IMR-90 (cell line): ENCODE data around the gene AZIN2. TPM values are rescaled to one million over a fixed set of nuclear protein-coding genes. Genes with fewer than 3 reads are reported as not detected.
A peak's percentile ranks its signal among the peaks of the same experiment; 100 is the strongest.

Experiments used
- ATAC-seq: fragments of 200-7000 bp; cut with Tn5 transposase; 2 replicates; pipeline ENCODE4 v1.9.1; 2020; ENCODE audit warnings: low read depth, mild to moderate bottlenecking, moderate library complexity
- BruUV-seq: library from RNA; stranded (reverse); fragments of 400-500 nt; replicated peaks from 2 replicates; lab custom pipeline; 2021; lab: Mats Ljungman, UMichigan
- CTCF ChIA-PET: fragments of 300-600 bp; formaldehyde crosslinking; extraction: SDS; loops from one replicate; lab custom pipeline; 2021; ENCODE audit warnings: antibody characterized with exemption; lab: Yijun Ruan, JAX
- POLR2A ChIA-PET: fragments of 300-600 bp; sonication (Branson Sonifier 250); formaldehyde crosslinking; loops from one replicate; lab custom pipeline; 2022; ENCODE audit warnings: antibody characterized with exemption; ENCODE audit not compliant: unreplicated experiment; lab: Charles Lee
- DNase-seq: peaks from one replicate; pipeline ENCODE4 v3.0.0; 2013
- H2AFZ ChIP-seq: replicated peaks from 2 replicates; pipeline ENCODE3; 2013; ENCODE audit warnings: low read length, mild to moderate bottlenecking; ENCODE audit not compliant: poor library complexity
- H2AK5ac ChIP-seq: 2 replicates; pipeline ENCODE4 v1.6.1; 2013; ENCODE audit warnings: low read depth, low read length, inconsistent platforms
- H2AK9ac ChIP-seq: replicated peaks from 2 replicates; pipeline ENCODE3; 2013; ENCODE audit warnings: mild to moderate bottlenecking, low read depth, low read length, moderate library complexity; ENCODE audit not compliant: poor library complexity
- H2BK120ac ChIP-seq: 2 replicates; pipeline ENCODE4 v1.6.1; 2013; ENCODE audit warnings: low read depth, low read length, inconsistent platforms
- H2BK15ac ChIP-seq: 3 replicates; pipeline ENCODE4 v1.6.1; 2013; ENCODE audit warnings: low read depth, low read length, inconsistent platforms
- H2BK20ac ChIP-seq: 2 replicates; pipeline ENCODE4 v1.6.1; 2013; ENCODE audit warnings: low read depth, mild to moderate bottlenecking, inconsistent platforms, low read length, moderate library complexity
- H2BK5ac ChIP-seq: 2 replicates; pipeline ENCODE4 v1.6.1; 2013; ENCODE audit warnings: mild to moderate bottlenecking, low read depth, low read length, inconsistent platforms; ENCODE audit not compliant: poor library complexity, severe bottlenecking
- H3K14ac ChIP-seq: replicated peaks from 2 replicates; pipeline ENCODE4 v1.6.1; 2013; ENCODE audit warnings: low read depth, low read length, inconsistent platforms
- H3K18ac ChIP-seq: 2 replicates; pipeline ENCODE4 v1.6.1; 2013; ENCODE audit warnings: low read depth, low read length, control low read depth
- H3K23ac ChIP-seq: 2 replicates; pipeline ENCODE4 v1.6.1; 2013; ENCODE audit warnings: low read depth, low read length, inconsistent platforms
- H3K27ac ChIP-seq: 2 replicates; pipeline ENCODE4 v1.5.1; 2013; ENCODE audit warnings: mild to moderate bottlenecking, control low read depth, low read length; ENCODE audit not compliant: insufficient read depth
- H3K27me3 ChIP-seq: 2 replicates; pipeline ENCODE4 v1.6.1; 2013; ENCODE audit warnings: low read length; ENCODE audit not compliant: control insufficient read depth, insufficient read depth
- H3K36me3 ChIP-seq: 2 replicates; pipeline ENCODE4 v1.6.1; 2013; ENCODE audit warnings: low read length, mixed read lengths; ENCODE audit not compliant: control insufficient read depth, insufficient read depth
- H3K4ac ChIP-seq: 2 replicates; pipeline ENCODE4 v1.6.1; 2013; ENCODE audit warnings: low read depth, low read length, inconsistent platforms
- H3K4me1 ChIP-seq: 2 replicates; pipeline ENCODE4 v1.6.1; 2013; ENCODE audit warnings: low read length, mixed read lengths; ENCODE audit not compliant: control insufficient read depth, insufficient read depth
- H3K4me2 ChIP-seq: 2 replicates; pipeline ENCODE4 v1.6.1; 2013; ENCODE audit warnings: low read depth, mild to moderate bottlenecking, control low read depth, low read length, moderate library complexity
- H3K4me3 ChIP-seq: 2 replicates; pipeline ENCODE4 v1.5.1; 2013; ENCODE audit warnings: low read depth, mild to moderate bottlenecking, control low read depth, low read length, moderate library complexity; ENCODE audit not compliant: insufficient read depth
- H3K56ac ChIP-seq: 2 replicates; pipeline ENCODE4 v1.6.1; 2013; ENCODE audit warnings: low read length, inconsistent platforms; ENCODE audit not compliant: insufficient read depth; ENCODE audit errors: extremely low read depth
- H3K79me1 ChIP-seq, 2 experiments: 2 replicates each; pipeline ENCODE4 v1.6.1; 2013; ENCODE audit warnings: low read length in 2 of 2, inconsistent platforms in 1 of 2, low read depth in 1 of 2
- H3K9ac ChIP-seq: 2 replicates; pipeline ENCODE4 v1.6.1; 2013; ENCODE audit warnings: low read depth, low read length, control low read depth
- H3K9me1 ChIP-seq: 2 replicates; pipeline ENCODE4 v1.6.1; 2013; ENCODE audit warnings: low read length, inconsistent platforms; ENCODE audit not compliant: insufficient read depth
- H3K9me3 ChIP-seq: 2 replicates; pipeline ENCODE4 v1.6.1; 2013; ENCODE audit warnings: low read length; ENCODE audit not compliant: control insufficient read depth, insufficient read depth
- H4K20me1 ChIP-seq: 2 replicates; pipeline ENCODE4 v1.6.1; 2013; ENCODE audit warnings: low read length, inconsistent platforms; ENCODE audit not compliant: insufficient read depth
- H4K5ac ChIP-seq: 2 replicates; pipeline ENCODE4 v1.6.1; 2013; ENCODE audit warnings: mild to moderate bottlenecking, low read depth, low read length, control low read depth
- H4K8ac ChIP-seq, 2 experiments: 2 replicates each; pipeline ENCODE4 v1.6.1; 2013; ENCODE audit warnings: low read depth in 2 of 2, low read length in 2 of 2, control low read depth in 1 of 2, inconsistent platforms in 1 of 2
- H4K91ac ChIP-seq: 2 replicates; pipeline ENCODE4 v1.6.1; 2013; ENCODE audit warnings: low read depth, low read length, inconsistent platforms; ENCODE audit not compliant: insufficient read depth
- BHLHE40 ChIP-seq: fragments of 150-350 bp; IDR thresholded peaks from 2 replicates; pipeline ENCODE4 v1.6.1; 2016; ENCODE audit warnings: mild to moderate bottlenecking, low read depth, low read length
- CEBPB ChIP-seq: IDR thresholded peaks from 2 replicates; pipeline ENCODE4 v1.6.1; 2012; ENCODE audit warnings: low read depth, low read length, improper control_type of control experiment
- CHD1 ChIP-seq: IDR thresholded peaks from 2 replicates; pipeline ENCODE4 v1.6.1; 2012; ENCODE audit warnings: low read depth, low read length, improper control_type of control experiment
- MAFK ChIP-seq: IDR thresholded peaks from 2 replicates; pipeline ENCODE4 v1.6.1; 2012; ENCODE audit warnings: low read depth, low read length, improper control_type of control experiment
- MAZ ChIP-seq: IDR thresholded peaks from 2 replicates; pipeline ENCODE4 v1.6.1; 2012; ENCODE audit warnings: low read depth, mild to moderate bottlenecking, low read length, improper control_type of control experiment, moderate library complexity, borderline replicate concordance
- MXI1 ChIP-seq: IDR thresholded peaks from 2 replicates; pipeline ENCODE4 v1.6.1; 2012; ENCODE audit warnings: low read depth, mild to moderate bottlenecking, low read length, moderate library complexity, borderline replicate concordance
- NFE2L2 ChIP-seq: fragments of 150-350 bp; IDR thresholded peaks from 2 replicates; pipeline ENCODE4 v1.6.1; 2016; ENCODE audit warnings: low read depth, mild to moderate bottlenecking, low read length
- POLR2A ChIP-seq: IDR thresholded peaks from 2 replicates; pipeline ENCODE4 v1.6.1; 2012; ENCODE audit warnings: mild to moderate bottlenecking, low read depth, low read length
- RAD21 ChIP-seq: IDR thresholded peaks from 2 replicates; pipeline ENCODE4 v1.6.1; 2012; ENCODE audit warnings: low read length, improper control_type of control experiment
- RCOR1 ChIP-seq: IDR thresholded peaks from 2 replicates; pipeline ENCODE4 v1.6.1; 2012; ENCODE audit warnings: mild to moderate bottlenecking, low read length, improper control_type of control experiment; ENCODE audit not compliant: insufficient replicate concordance
- RFX5 ChIP-seq: IDR thresholded peaks from 2 replicates; pipeline ENCODE4 v1.8.0; 2012; ENCODE audit warnings: low read depth, mild to moderate bottlenecking, low read length, moderate library complexity
- SMC3 ChIP-seq: fragments of 150-350 bp; IDR thresholded peaks from 2 replicates; pipeline ENCODE4 v1.6.1; 2016; ENCODE audit warnings: low read depth, mild to moderate bottlenecking, antibody characterized with exemption, low read length, moderate library complexity
- WGBS, 2 experiments: methylation state at CpG; one replicate each; pipeline versions ENCODE4 v1.1.5 to v1.1.7; 2013; ENCODE audit warnings: missing lambda C conversion rate in 2 of 2; ENCODE audit not compliant: insufficient read length in 1 of 2; ENCODE audit errors: extremely low coverage in 2 of 2; 5-methylcytosine and 5-hydroxymethylcytosine counted together
- dilution Hi-C: fragments of 300-500 bp; cut with HindIII; formaldehyde crosslinking; loops from one replicate; pipeline ENCODE4 v1.14.3; 2018; ENCODE audit warnings: low sequenced_read_pairs; ENCODE audit not compliant: unreplicated experiment
- in situ Hi-C: fragments of 300-500 bp; cut with MboI; formaldehyde crosslinking; loops from 3 replicates; pipeline ENCODE4 v1.14.3; 2019; ENCODE audit warnings: low sequenced_read_pairs, inconsistent platforms, mixed read lengths
- intact Hi-C: fragments of 100-400 bp; cut with micrococcal nuclease; formaldehyde crosslinking; loops from 2 replicates; pipeline ENCODE4 v1.10.0; 2022
- polyA plus RNA-seq, 3 experiments: library from polyadenylated mRNA; depleted of rRNA; stranded (reverse); fragments of >200 nt; gene quantifications; 2 replicates each; pipeline ENCODE4 v1.2.3, GENCODE V29; 2012; ENCODE audit warnings: low replicate concordance in 1 of 3
- total RNA-seq: library from RNA; depleted of rRNA; stranded (reverse); fragments of >200 nt; gene quantifications from 2 replicates; pipeline ENCODE4 v1.2.3, GENCODE V29; 2012
- TF ChIP-seq, protein P1 (sequence below): conservative IDR thresholded peaks from 2 replicates; pipeline ENCODE4 v1.5.1; 2012; ENCODE audit warnings: mild to moderate bottlenecking, low read depth, low read length, improper control_type of control experiment
- TF ChIP-seq, protein P2 (sequence below): fragments of 150-350 bp; IDR thresholded peaks from 2 replicates; pipeline ENCODE4 v1.6.1; 2016; ENCODE audit warnings: low read depth, mild to moderate bottlenecking, low read length, moderate library complexity, borderline replicate concordance

AZIN2 gene
- total and polyA plus RNA-seq, 2 of the 4 experiments (the other 2 are of a cell fraction), result 4.7 to 8.9 TPM

DNA sequence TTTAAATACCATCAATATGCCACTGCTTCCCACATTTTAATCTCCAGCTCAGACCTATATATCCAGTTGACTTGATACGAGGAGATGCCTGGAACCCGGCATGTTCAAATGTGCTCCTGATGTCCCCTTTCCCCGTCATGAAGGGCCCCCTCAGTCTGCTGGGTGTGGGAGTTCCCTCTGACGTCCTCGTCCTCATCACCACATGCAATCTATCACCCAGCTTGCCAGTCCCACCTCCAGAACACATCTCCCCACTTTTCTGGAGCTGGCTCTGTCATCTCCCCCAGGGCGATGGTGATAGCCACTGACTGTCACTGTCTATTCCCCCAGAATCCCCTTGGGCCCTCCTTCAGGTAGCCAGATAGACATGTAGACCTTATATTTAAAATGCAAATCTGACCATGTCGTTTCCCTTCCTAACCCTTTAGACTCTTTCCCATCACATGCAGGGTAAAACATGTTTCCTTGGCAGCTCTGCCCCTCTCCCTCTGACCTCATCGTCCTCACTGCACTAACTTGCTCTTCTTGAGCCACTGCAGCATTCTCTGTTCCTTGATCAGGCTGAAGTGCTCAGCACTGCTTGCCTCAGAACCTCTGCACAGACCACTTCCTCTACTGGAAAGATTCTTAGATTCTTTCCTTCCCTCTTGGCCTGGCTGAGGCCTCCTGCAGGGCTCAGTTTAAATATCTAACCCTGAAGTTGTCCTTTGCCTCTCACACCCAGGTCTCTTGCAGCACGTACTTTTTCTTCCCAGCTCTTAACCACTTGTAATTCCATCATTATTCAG lies 7.4 kb downstream of the AZIN2 start:
- Histone ChIP-seq H3K4me2 (no peak overlapping the region), H3K9me1 (peaks cover 7% of the 10 kb centered on the region), H3K23ac (peak overlapping the region; percentile 51; the same call in 1 of the 2 replicates), H3K27ac (0 out of 2 replicates have a peak overlapping the region, but pooled peaks have one; percentile 6), H2BK5ac (no peak overlapping the region), H3K4me3 (no peak overlapping the region), H3K56ac (no peak overlapping the region), H2AK9ac (peak overlapping the region; percentile 71), H4K20me1 (0 out of 2 replicates have a peak, but pooled peaks cover 3% of the 10 kb centered on the region), H4K8ac (no peak overlapping the region; a peak in 1 of 4 replicates), H3K79me1 (peaks cover 0 to 36% of the 10 kb centered on the region in 2 experiments; a peak in 3 of 4 replicates), H3K36me3 (peaks cover 2% of the 10 kb centered on the region; the same call in 1 of the 2 replicates), H3K9ac (no peak overlapping the region), H3K14ac (0 out of 2 replicates have a peak overlapping the region, but pooled peaks have one; percentile 26), H2AFZ (peak overlapping the region; percentile 18), H3K4ac (peak overlapping the region; percentile 54; the same call in 1 of the 2 replicates), H4K5ac (no peak overlapping the region), H2BK120ac (no peak overlapping the region; the same call in 1 of the 2 replicates), H4K91ac (0 out of 2 replicates have a peak overlapping the region, but pooled peaks have one; percentile 7), H2BK15ac (peak overlapping the region; percentile 17; the same call in 1 of the 3 replicates), H3K9me3 (no peaks in the 10 kb centered on the region), H2AK5ac (no peak overlapping the region), H2BK20ac (no peak overlapping the region), H3K27me3 (no peaks in the 10 kb centered on the region), H3K18ac (peak overlapping the region; percentile 29; the same call in 1 of the 2 replicates), H3K4me1 (peaks cover 9% of the 10 kb centered on the region)
- BruUV-seq, result no TSS peak
- ATAC-seq (peak; percentile 48), DNase-seq (peak; percentile 34)
- CTCF ChIA-PET, result interaction anchor here (2.2 kb wide), 1 partner anchor 39 kb away, joined by 5 read pairs; no protein-coding TSS in a partner anchor
- in situ Hi-C loops, result loop anchor here (25.0 kb wide), 1 partner anchor 524 kb away; no protein-coding TSS in a partner anchor
- POLR2A ChIA-PET, result no interaction called here
- intact Hi-C loops, result loop anchor here (5.0 to 10.0 kb wide), 2 partner anchors 264 to 641 kb away; no protein-coding TSS in a partner anchor
- dilution Hi-C loops, result no loop called here
- 65% methylated on average over 5 of the region's 9 CpGs; no CpG with 5 or more reads in 1 of the 2 experiments for WGBS, 2 experiments
- TF ChIP-seq, protein P1, sequence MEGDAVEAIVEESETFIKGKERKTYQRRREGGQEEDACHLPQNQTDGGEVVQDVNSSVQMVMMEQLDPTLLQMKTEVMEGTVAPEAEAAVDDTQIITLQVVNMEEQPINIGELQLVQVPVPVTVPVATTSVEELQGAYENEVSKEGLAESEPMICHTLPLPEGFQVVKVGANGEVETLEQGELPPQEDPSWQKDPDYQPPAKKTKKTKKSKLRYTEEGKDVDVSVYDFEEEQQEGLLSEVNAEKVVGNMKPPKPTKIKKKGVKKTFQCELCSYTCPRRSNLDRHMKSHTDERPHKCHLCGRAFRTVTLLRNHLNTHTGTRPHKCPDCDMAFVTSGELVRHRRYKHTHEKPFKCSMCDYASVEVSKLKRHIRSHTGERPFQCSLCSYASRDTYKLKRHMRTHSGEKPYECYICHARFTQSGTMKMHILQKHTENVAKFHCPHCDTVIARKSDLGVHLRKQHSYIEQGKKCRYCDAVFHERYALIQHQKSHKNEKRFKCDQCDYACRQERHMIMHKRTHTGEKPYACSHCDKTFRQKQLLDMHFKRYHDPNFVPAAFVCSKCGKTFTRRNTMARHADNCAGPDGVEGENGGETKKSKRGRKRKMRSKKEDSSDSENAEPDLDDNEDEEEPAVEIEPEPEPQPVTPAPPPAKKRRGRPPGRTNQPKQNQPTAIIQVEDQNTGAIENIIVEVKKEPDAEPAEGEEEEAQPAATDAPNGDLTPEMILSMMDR, result no peak
- TF ChIP-seq CHD1 (no peak), RCOR1 (no peak), MXI1 (no peak), NFE2L2 (no peak), MAFK (no peak), SMC3 (no peak), CEBPB (no peak), RAD21 (no peak), RFX5 (no peak), MAZ (no peak), POLR2A (no peak), BHLHE40 (no peak)
- TF ChIP-seq, protein P2, sequence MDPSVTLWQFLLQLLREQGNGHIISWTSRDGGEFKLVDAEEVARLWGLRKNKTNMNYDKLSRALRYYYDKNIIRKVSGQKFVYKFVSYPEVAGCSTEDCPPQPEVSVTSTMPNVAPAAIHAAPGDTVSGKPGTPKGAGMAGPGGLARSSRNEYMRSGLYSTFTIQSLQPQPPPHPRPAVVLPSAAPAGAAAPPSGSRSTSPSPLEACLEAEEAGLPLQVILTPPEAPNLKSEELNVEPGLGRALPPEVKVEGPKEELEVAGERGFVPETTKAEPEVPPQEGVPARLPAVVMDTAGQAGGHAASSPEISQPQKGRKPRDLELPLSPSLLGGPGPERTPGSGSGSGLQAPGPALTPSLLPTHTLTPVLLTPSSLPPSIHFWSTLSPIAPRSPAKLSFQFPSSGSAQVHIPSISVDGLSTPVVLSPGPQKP, result no peak
